WTC11 (cell line): ENCODE data around the gene TRMT44. TPM values are rescaled to one million over a fixed set of nuclear protein-coding genes. Genes with fewer than 3 reads are reported as not detected.

Source experiments
- ATAC-seq: fragments of 200-7000 bp; cut with Tn5 transposase; 2 replicates; pipeline ENCODE4 v1.10.0; 2021; ENCODE audit warnings: mild to moderate bottlenecking, moderate library complexity
- CTCF ChIA-PET: fragments of 300-600 bp; sonication (Branson Sonifier 250); formaldehyde crosslinking; loops from one replicate; lab custom pipeline; 2021; ENCODE audit warnings: antibody characterized with exemption; lab: Charles Lee
- POLR2A ChIA-PET: fragments of 350-600 bp; sonication (Branson Sonifier 250); formaldehyde crosslinking; loops from one replicate; lab custom pipeline; 2021; ENCODE audit warnings: antibody characterized with exemption; lab: Charles Lee
- DNase-seq: peaks from one replicate; pipeline ENCODE4 v3.0.0; 2021; ENCODE audit warnings: low spot score
- H3K27ac Mint-ChIP-seq: 2 replicates; pipeline ENCODE4 v1.8.0; 2021; ENCODE audit warnings: mixed read lengths
- H3K27me3 Mint-ChIP-seq: 2 replicates; pipeline ENCODE4 v1.8.0; 2021; ENCODE audit warnings: low read depth, mild to moderate bottlenecking, moderate library complexity, mixed read lengths
- H3K36me3 Mint-ChIP-seq: 2 replicates; pipeline ENCODE4 v1.8.0; 2021; ENCODE audit warnings: mixed read lengths
- H3K4me1 Mint-ChIP-seq: 2 replicates; pipeline ENCODE4 v1.8.0; 2022; ENCODE audit warnings: mixed read lengths
- H3K4me3 Mint-ChIP-seq: 2 replicates; pipeline ENCODE4 v1.8.0; 2021; ENCODE audit warnings: mild to moderate bottlenecking, moderate library complexity, mixed read lengths
- H3K9me3 Mint-ChIP-seq: 2 replicates; pipeline ENCODE4 v1.8.0; 2021; ENCODE audit warnings: mixed read lengths
- ATF6 ChIP-seq: sonication (generic); formaldehyde crosslinking; IDR thresholded peaks from 2 replicates; pipeline ENCODE4 v1.8.1; 2023; ENCODE audit warnings: mild to moderate bottlenecking, missing genetic modification reagents
- CDX4 ChIP-seq: fragments of 250-450 bp; sonication (Bioruptor Pico); IDR thresholded peaks from 2 replicates; pipeline ENCODE4 v1.9.0; 2021; ENCODE audit warnings: moderate library complexity, mild to moderate bottlenecking, inconsistent platforms, borderline replicate concordance
- E2F1 ChIP-seq: sonication (generic); formaldehyde crosslinking; IDR thresholded peaks from 2 replicates; pipeline ENCODE4 v1.8.0; 2022; ENCODE audit warnings: mild to moderate bottlenecking, missing genetic modification reagents
- FOXJ3 ChIP-seq: sonication (generic); formaldehyde crosslinking; IDR thresholded peaks from 2 replicates; pipeline ENCODE4 v1.9.0; 2021; ENCODE audit warnings: missing genetic modification reagents, mild to moderate bottlenecking, borderline replicate concordance
- HMGA2 ChIP-seq: fragments of 250-450 bp; sonication (Bioruptor Pico); IDR thresholded peaks from 2 replicates; pipeline ENCODE4 v1.4.0; 2021; ENCODE audit warnings: mild to moderate bottlenecking, moderate library complexity
- IRF2 ChIP-seq: sonication (generic); formaldehyde crosslinking; IDR thresholded peaks from 2 replicates; pipeline ENCODE4 v1.8.0; 2022; ENCODE audit warnings: low read depth, missing genetic modification reagents, borderline replicate concordance
- JUN ChIP-seq: sonication (generic); formaldehyde crosslinking; IDR thresholded peaks from 2 replicates; pipeline ENCODE4 v1.8.0; 2023; ENCODE audit warnings: mild to moderate bottlenecking, missing genetic modification reagents
- MYBL2 ChIP-seq: sonication (generic); formaldehyde crosslinking; IDR thresholded peaks from 2 replicates; pipeline ENCODE4 v1.8.1; 2023; ENCODE audit warnings: mild to moderate bottlenecking, moderate library complexity, missing genetic modification reagents
- PREB ChIP-seq: sonication (generic); formaldehyde crosslinking; IDR thresholded peaks from 2 replicates; pipeline ENCODE4 v1.8.1; 2022; ENCODE audit warnings: mild to moderate bottlenecking, missing genetic modification reagents, moderate library complexity, borderline replicate concordance
- RELA ChIP-seq: sonication (generic); formaldehyde crosslinking; IDR thresholded peaks from 2 replicates; pipeline ENCODE4 v1.8.1; 2022; ENCODE audit warnings: missing genetic modification reagents, mild to moderate bottlenecking, borderline replicate concordance
- SP1 ChIP-seq: sonication (generic); formaldehyde crosslinking; conservative IDR thresholded peaks from 2 replicates; pipeline ENCODE4 v1.8.1; 2022; ENCODE audit warnings: missing genetic modification reagents
- TEAD4 ChIP-seq: sonication (generic); formaldehyde crosslinking; IDR thresholded peaks from 2 replicates; pipeline ENCODE4 v1.8.0; 2022; ENCODE audit warnings: mild to moderate bottlenecking, missing genetic modification reagents
- USF1 ChIP-seq: sonication (generic); formaldehyde crosslinking; IDR thresholded peaks from 2 replicates; pipeline ENCODE4 v1.8.0; 2022; ENCODE audit warnings: mild to moderate bottlenecking, missing genetic modification reagents
- ZBTB43 ChIP-seq: sonication (generic); formaldehyde crosslinking; IDR thresholded peaks from 2 replicates; pipeline ENCODE4 v1.8.1; 2023; ENCODE audit warnings: mild to moderate bottlenecking, missing genetic modification reagents
- ZMAT4 ChIP-seq: fragments of 250-450 bp; sonication (Bioruptor Pico); IDR thresholded peaks from 2 replicates; pipeline ENCODE4 v1.9.0; 2021; ENCODE audit warnings: mild to moderate bottlenecking
- ZNF232 ChIP-seq: sonication (generic); formaldehyde crosslinking; IDR thresholded peaks from 2 replicates; pipeline ENCODE4 v1.8.0; 2022; ENCODE audit warnings: mild to moderate bottlenecking, missing genetic modification reagents
- ZNF671 ChIP-seq: fragments of 250-450 bp; sonication (Bioruptor Pico); IDR thresholded peaks from 2 replicates; pipeline ENCODE4 v1.8.0; 2021; ENCODE audit warnings: mild to moderate bottlenecking
- total RNA-seq: library from RNA; stranded (reverse); gene quantifications from 3 replicates; pipeline ENCODE4 v1.2.3, GENCODE V29; 2021

TRMT44 gene
- total RNA-seq, 1 experiment from 2014 or later: 28.4 TPM

GRCh38 chr4:8398347-8398746 lies 42.2 kb upstream of the TRMT44 start:
- no peaks in the 10 kb centered on the region; the same call in 1 of the 2 replicates for H3K36me3 Mint-ChIP-seq
- peaks cover 22% of the 10 kb centered on the region for H3K4me1 Mint-ChIP-seq
- ChIA-PET POLR2A (no interaction called here), CTCF (interaction anchor here (3.7 kb wide), 1 partner anchor 78 kb away, joined by 25 read pairs; no protein-coding TSS in a partner anchor)
- H3K4me3 Mint-ChIP-seq: no peak overlapping the region
- DNase-seq (no peak), ATAC-seq (no peak)
- H3K27ac Mint-ChIP-seq: no peak overlapping the region
- H3K9me3 Mint-ChIP-seq: no peaks in the 10 kb centered on the region
- H3K27me3 Mint-ChIP-seq: no peaks in the 10 kb centered on the region
- TF ChIP-seq ZNF232 (CRISPR knock-in tag): no peak
- TF ChIP-seq CDX4: no peak
- TF ChIP-seq TEAD4: no peak
- TF ChIP-seq RELA (CRISPR knock-in tag): no peak
- TF ChIP-seq MYBL2 (CRISPR knock-in tag): no peak
- no peak for TF ChIP-seq ZBTB43 (CRISPR knock-in tag)
- TF ChIP-seq PREB (CRISPR knock-in tag): no peak
- no peak for TF ChIP-seq IRF2 (CRISPR knock-in tag)
- TF ChIP-seq ZMAT4: no peak
- TF ChIP-seq FOXJ3 (CRISPR knock-in tag): no peak
- no peak for TF ChIP-seq E2F1 (CRISPR knock-in tag)
- TF ChIP-seq ZNF671 (CRISPR knock-in tag): no peak
- TF ChIP-seq USF1 (CRISPR knock-in tag): no peak
- TF ChIP-seq JUN (CRISPR knock-in tag): no peak
- TF ChIP-seq SP1: no peak
- no peak for TF ChIP-seq HMGA2 (CRISPR knock-in tag)

GRCh38 chr4:8399298-8399697 lies 41.3 kb upstream of the TRMT44 start:
- Mint-ChIP-seq H3K27me3 (no peaks in the 10 kb centered on the region), H3K27ac (no peak overlapping the region), H3K36me3 (no peaks in the 10 kb centered on the region; the same call in 1 of the 2 replicates), H3K4me3 (no peak overlapping the region), H3K4me1 (peaks cover 22% of the 10 kb centered on the region), H3K9me3 (no peaks in the 10 kb centered on the region)
- TF ChIP-seq HMGA2 (CRISPR knock-in tag) (no peak), ATF6 (CRISPR knock-in tag) (no peak)
- POLR2A ChIA-PET: no interaction called here
- CTCF ChIA-PET: interaction anchor here (3.7 kb wide), 1 partner anchor 79 kb away, joined by 25 read pairs; no protein-coding TSS in a partner anchor
- DNase-seq (no peak), ATAC-seq (no peak)
